Erythroblast (primary cell): ENCODE measurements around the gene ZBTB47.

ENCODE experiments used
- GATA1 ChIP-seq: IDR thresholded peaks from 2 replicates; pipeline ENCODE4 v1.6.1; 2011; ENCODE audit warnings: low read depth, mild to moderate bottlenecking, control low read depth, low read length, moderate library complexity
- POLR2A ChIP-seq: IDR thresholded peaks from 2 replicates; pipeline ENCODE4 v1.6.1; 2011; ENCODE audit warnings: mild to moderate bottlenecking, low read length

- no peak for TF ChIP-seq POLR2A
- no peak for TF ChIP-seq GATA1
These were observed 35.3 kb downstream of the ZBTB47 start for GRCh38 chr3:42688487-42689420.
